ENCODE results near the gene NARS2.
"Not testable (repeated sequence)": the region's sequence is repeated elsewhere in the genome, so short reads cannot be mapped to it uniquely, and the experiment has no call there.

The NARS2 gene

DNA sequence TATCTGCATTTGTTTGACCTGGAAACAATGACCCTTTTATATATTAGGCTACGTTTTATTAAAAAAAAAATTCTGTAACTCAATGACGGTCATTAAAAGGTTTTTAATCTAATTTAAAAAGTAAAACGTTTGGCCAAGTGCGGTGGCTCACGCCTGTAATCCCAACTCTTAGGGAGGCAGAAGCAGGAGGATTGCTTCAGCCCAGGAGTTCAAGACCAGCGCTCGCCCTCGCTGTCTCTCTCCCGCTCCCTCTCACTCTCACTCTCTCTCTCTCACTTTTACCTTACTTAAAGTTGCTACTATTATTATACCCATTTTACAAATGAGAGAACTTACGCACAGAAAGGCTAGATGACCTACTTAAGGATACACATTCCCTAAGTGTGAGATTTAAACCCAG is 814 bp upstream of the NARS2 start:
- no peak for DNase-seq (ENCODE audit: low spot score)

DNA sequence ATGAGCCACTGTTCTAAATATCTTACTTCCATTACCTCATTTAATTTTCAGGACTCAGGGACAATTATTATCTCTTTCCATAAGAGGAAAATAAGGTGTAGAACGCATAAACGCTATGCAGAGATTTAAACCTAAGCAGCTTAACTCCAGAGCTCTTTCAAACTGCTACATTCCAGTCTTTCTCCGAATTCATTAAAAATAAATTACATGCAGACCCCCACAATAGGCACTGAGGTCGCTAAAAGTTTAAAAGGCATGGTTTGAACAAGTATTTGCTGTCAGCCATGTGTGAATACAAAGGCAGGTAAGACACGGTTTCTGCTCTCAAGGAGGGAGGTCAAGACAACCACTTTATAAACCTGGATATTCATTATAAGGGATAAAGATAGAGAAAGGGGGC is 983 bp downstream of the NARS2 start:
- peak; percentile 31 for DNase-seq (ENCODE audit: low spot score)

DNA sequence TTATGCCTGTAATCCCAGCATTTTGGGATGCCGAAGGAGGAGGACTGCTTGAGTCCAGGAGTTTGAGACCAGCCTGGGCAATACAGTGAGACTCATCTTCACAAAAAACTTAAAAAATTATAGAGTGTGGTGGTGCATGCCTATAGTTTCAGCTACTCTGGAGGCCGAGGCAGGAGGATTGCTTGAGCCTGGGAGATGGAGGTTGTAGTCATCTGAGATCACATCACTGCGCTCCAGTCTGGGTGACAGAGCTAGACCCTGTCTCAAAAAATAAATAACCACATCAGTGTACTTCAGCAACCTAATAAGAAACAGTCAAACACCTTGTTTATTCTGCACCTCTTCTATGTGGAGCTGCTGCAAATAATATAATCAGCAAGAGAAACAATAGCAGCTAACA is 1.4 kb downstream of the NARS2 start:
- no peak for DNase-seq (ENCODE audit: low spot score)

DNA sequence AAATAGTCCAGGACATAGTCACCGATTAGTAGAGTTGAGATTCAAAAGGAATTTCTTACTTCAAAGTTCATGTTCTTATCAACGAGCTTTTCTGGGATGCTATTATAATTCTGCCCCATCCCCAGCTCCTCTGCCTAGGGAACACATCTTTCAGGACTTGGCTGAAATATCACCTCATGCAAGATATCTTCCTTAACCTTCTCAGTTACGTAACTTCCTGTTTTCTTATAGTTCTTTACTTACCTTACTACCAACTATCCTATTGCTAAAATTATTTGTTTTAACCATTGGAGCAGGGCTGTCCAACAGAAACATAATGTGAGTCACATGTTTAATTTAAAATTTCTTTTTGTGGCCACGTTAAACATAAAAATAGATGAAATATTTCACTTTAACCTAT is 2.3 kb downstream of the NARS2 start:
- no peak for DNase-seq (ENCODE audit: low spot score)

DNA sequence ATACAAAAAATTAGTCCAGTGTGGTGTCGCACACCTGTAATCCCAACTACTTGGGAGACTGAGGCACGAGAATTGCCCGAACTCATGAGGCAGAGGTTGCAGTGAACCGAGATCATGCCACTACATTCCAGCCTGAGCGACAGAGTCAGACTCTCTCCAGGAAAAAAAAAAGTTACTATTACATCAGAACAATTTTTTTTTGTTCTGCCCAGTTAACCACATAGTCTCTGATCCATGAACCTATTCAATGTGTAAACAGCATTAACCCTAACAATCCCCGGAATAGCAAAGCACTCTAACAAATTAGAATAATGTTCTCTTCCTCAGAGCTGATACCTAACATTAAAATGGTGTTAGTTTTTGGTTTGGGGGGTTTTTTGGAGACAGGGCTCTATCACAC is 4.6 kb downstream of the NARS2 start:
- no peak for DNase-seq (ENCODE audit: low spot score)

DNA sequence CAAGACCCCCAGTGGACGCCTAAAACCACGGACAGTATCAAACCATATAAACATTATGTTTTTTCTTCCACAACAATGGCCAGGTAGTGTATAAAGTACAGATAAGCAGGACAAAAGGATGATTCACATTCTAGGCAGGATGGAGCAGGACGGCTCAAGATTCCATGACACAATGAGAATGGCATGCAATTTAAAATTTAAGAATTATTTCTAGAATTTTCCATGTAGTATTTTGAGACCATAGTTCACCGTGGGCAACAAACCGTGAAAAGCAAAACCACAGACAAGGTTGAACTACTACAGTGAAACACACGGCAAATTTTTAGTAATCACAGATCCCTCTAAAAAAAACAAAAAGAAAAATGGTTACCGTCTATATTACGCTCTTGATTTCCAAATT is 7.5 kb downstream of the NARS2 start:
- no peak for DNase-seq (ENCODE audit: low spot score)

DNA sequence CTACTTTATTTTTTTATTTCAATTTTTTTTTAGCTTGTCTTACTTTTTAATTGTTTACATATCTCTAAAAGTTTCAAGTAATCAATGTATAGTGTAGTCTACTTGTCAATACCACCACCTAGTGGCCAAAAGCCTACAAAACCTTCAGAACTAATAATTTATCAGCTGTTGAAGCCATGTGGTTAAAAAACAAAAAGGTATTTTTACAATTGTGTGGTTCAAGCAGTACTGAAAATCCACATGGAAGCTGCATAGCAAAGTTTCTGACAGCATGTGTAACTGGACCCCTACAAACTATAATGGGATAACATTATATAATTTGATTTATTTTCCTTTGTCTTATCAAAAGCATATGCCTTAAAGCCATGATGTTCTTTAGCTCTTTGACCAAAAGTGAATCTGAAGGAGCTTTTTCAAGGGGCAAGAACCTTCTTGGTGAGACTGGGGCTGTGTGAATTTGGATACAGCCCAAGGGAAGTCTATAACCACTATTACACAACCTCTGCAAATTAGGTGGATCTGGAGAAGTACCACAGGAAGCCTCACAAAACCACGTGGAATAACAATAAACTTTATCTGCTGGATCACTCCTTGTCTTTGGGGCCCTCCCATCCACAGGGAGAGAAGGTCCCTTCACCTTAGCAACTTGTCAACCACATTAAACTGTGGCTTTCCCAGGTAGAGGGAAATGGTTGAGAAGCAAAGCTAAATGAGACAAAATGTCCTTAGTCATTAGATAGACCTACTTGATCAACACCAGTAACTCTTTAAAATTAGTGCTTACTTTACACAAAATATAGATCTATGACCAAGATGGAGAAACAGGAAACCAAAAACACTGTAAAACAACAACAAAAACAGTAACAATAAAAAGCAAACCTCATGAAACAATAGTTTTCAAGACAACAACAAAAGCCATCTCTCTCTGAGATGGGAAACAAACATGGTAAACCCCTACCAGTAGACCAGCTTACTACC is 9.9 kb downstream of the NARS2 start:
- DNase-seq (ENCODE audit: low spot score): peak; percentile 80

DNA sequence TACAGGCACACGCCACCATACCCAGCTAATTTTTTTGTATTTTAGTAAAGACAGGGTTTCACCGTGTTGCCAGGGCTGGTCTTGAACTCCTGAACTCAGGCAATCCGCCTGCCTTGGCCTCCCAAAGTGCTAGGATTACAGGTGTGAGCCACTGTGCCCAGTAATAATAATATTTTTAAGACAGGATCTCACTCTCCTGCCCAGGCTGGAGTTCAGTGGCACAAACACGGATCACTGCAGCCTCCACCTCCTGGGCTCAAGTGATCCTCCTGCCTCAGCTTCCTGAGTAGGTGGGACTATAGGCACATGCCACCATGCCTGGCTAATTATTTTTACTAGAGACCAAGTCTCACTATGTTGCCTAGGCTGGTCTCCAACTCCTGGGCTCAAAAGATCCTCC is 10.6 kb downstream of the NARS2 start:
- not testable (repeated sequence) for DNase-seq (ENCODE audit: low spot score)

DNA sequence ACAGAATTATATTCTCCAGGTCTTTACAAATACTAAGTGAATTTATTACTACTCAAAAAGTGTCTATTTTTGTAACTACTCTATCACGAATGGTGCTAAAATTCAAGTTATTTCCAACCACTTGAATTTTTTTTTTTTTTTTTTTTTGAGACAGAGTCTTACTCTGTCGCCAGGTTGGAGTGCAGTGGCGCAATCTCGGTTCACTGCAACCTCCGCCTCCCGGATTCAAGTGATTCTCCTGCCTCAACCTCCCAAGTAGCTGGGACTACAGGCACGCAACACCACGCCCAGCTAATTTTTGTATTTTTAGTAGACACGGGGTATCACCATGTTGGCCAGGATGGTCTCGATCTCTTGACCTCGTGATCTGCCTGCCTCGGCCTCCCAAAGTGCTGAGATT is 11.6 kb downstream of the NARS2 start:
- DNase-seq (ENCODE audit: low spot score): not testable (repeated sequence)

DNA sequence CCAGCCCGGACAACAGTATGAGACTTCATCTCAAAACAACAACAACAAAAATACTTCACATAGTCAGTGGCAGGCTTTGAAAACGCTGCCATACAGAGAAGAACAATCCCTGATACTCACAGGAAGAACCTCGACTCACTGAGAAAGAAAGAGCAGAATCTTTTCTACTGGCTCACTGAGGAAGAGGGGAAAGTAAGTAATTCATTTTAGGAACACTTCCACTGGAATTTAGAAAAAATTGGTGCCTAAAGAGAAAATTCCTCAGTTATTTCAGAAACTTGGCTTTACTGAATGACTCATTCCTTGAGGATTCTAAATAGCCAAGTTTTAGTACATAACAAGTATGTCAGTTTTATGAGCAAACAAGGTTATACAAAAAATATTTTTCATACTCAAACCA is 12.3 kb downstream of the NARS2 start:
- DNase-seq (ENCODE audit: low spot score): no peak

DNA sequence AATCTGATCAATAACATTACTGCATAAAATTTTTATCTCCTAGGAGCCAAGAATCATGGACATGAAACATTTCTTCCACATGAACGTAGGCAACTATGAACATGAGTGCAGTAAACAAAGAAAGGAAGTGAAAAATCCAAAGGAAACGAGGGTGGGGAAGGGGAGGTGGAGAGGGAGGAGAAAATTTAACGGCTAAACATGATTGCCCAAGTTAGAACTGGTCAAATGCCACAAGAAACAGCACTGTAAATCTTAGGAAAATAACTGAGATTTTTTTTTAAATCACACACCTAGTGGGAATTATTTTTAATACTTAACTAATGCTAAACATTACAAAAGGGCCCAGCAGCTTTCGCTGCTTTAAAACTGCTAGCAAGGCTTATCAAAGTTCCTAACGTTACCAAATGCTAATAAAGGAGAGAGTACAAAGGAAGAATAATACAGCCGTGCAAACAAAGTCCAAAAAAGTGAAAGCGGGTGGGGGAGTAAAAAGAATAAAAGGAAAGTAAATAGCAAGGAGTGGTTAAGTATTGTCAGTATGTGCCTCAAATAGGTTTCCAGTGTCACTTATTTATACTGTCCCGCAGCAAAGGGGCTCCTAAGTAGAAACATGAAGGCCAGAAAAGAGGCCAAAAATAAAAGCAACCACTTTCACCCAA is 13.7 kb downstream of the NARS2 start:
- no peak for DNase-seq (ENCODE audit: low spot score)

DNA sequence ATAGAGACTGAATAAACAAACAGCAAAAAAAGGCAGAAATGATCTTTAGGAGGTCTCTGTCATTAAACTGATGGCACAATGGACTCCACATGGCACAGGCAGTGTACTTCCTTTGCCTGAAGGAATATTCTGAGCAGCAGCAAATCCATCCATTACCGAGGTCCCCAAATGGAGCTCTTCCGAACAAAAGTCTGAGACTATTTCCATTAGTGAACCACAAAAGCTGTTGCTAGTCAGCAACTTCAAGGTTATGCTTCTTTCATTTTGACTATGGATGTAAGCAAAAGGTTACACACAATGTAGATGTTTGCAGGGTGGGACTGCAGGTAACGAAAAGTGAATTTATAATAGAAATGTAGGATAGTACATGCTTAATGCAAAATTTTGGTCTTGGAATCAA is 14.5 kb downstream of the NARS2 start:
- DNase-seq (ENCODE audit: low spot score): no peak

DNA sequence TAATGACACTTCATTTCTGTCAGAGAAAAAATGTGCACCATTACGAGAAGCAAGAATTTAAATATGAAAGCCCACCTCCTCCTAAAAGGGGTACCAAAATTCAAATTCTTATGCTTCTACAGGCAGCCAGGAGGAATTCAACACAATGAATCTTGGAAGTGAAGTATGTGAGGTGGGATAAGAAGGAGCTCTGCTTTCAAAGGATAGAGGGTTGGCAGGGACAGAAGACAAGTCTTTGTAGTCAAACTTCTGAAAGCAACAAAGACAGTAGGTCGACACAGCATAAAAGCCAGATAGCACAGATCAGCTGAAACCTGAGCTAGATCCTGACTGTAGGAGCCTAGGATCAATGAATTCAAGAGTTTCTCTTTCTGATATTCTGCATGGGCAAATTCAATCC is 17.4 kb downstream of the NARS2 start:
- DNase-seq (ENCODE audit: low spot score): no peak

DNA sequence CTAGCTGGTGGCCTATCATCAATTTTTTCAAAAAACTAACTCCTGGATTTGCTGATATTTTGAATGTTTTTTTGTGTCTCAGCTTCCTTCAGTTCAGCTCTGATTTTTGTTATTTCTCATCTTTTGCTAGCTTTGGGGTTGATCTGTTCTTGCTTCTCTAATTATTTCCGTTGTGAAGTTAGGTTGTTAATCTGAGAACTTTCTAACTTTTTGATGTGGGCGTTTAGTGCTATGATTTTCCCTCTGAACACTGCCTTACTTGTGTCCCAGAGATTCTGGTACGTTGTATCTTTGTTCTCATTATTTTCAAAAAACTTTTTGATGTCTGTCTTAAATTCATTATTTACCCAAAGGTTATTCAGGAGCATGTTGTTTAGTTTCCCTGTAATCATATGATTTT is 19.1 kb downstream of the NARS2 start:
- no peak for DNase-seq (ENCODE audit: low spot score)

DNA sequence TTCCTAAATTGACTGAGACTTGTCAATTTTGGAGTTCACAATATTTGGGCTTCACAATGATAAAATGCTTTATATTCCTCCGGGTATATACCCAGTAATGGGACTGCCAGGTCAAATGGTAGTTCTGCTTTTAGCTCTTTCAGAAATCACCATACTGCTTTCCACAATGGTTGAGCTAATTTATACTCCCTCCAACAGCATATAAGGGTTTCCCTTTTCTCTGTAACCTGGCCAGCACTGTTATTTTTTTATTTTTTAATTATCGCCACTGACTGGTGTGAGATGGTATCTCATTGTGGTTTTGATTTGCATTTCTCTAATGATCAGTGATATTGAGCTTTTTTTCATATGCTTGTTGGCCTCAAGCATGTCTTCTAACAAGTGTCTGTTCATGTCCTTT is 21.8 kb downstream of the NARS2 start:
- DNase-seq (ENCODE audit: low spot score): no peak

DNA sequence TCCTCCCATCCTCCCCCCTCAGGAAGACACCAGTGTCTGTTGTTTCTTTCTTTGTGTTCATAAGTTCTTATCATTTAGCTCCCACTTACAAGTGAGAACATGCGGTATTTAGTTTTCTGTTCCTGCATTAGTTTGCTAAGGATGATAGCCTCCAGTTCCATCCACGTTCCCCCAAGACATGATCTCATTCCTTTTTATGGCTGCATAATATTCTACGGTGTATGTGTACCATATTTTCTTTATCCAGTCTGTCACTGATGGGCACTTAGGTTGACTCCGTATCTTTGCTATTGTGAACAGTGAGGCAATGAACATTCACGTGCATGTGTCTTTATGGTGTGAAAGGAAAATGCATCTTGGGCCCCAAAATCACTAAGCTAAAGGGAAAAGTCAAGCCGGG is 22.5 kb downstream of the NARS2 start:
- not testable (repeated sequence) for DNase-seq (ENCODE audit: low spot score)

DNA sequence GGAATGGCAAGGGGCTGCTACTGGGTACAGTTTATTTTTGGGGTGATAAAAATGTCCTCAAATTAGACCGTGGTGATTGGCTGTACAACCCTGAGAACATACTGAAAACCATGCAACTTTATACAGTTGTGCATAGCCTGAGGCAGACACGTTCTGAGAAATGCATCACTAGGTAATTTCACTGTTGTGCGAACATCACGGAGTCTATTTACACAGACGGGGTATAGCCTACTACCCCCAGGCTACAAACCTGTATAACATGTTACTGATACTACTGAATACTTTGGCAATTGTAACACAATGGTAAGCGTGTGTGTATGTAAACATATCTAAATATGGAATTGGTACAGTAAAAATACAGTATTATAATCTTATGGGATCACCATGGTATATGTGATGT is 23.6 kb downstream of the NARS2 start:
- DNase-seq (ENCODE audit: low spot score): no peak

DNA sequence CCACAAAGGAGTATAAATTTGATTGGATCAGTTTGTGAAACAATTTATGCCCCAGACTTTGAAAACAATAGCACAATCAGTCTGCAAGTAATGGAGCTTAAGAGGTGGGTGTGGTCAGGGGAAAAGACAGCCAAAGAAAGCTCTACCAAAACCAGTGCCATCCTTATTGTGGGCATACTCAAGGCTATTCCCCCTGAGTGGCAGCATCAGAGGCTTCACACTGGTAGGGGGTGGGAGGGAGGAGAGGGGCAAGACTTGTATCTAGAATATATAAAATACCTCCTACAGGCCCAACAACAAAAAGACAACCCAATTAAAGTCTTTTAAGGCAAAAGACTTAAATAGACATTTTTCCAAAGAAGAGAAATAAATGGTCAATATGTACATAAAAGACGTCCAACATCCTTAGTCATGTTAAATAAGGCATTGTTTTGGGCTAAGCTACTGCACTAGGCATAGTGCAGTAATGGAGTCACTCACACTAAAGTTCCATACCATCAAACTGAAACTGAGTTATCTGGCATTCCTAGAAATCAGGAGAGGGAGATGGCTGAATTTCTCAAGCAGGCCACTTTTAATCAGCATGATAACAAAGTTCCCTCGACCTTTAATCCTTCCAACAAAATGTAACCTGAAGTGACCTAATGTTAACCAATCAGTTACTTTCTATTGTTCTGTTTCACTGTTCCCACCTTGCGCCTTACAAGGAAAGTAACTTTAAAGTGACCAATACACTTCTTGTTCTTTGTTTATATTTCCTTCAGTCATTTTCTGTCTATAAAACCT is 24.8 kb downstream of the NARS2 start:
- DNase-seq (ENCODE audit: low spot score): no peak

DNA sequence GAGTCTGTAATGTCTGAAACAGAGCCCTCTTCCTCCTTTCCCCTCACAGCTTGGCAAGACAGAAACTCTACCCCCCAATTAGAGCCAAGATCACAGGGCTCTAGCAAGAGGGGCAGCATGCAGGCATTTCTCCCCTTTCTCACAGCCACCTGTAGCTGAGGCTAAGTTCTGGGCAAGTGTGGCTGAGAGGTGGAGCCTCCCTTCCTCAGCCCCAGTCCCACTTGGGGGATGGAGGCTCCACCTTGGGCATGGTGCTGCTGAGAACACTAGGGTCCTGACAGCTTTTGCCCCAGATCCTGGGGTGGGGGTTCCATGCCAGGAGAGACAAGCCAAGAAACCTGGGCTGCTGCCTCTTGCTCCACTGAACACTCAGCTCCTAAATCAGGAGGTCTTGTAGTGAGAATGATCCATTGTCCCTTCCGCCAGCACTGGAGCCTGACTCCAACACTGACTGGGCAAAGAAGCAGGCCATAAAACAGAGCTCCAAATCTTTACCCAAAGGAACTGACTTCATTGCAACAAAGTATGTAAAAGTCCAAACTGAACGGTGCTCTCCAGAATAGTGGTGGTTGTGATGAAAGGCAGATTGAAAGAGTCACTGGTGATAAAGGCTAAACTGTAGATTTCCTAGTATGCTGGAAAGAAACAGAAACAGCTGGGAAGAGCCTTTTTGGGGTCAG is 25.6 kb downstream of the NARS2 start:
- no peak for DNase-seq (ENCODE audit: low spot score)

DNA sequence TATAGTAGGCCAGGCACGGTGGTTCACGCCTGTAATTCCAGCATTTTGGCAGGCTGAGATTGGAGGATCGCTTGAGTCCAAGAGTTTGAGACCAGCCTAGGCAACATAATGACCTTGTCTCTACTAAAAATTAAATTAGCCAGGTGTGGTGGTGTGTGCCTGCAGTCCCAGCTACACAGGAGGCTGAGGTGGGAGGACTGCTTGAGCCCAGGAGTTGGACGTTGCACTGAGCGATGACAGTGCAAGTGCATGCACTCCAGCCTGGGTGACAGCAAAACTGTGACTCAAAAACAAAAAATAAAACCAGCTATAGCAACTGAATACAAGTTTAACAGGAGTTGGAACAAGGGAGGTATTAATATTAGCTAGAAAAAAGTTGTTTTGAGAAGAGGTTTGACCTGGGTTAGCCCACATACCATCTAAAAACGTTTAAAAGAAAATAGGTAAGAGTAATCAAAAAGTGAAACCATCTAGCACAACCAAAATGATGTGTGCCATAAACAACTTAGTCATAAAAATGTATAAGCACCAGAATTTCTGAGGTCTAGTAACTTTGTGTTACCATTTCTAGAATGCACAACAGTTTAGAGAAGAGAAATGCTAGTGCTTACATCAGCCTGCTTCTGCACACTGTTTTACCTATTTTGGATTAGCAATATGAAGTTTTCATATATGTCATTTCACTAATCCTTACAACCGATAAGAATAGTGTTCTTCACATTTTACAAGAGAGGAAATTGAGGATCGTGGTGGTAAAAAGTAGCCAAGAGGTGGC is 26.5 kb downstream of the NARS2 start:
- DNase-seq (ENCODE audit: low spot score): no peak

DNA sequence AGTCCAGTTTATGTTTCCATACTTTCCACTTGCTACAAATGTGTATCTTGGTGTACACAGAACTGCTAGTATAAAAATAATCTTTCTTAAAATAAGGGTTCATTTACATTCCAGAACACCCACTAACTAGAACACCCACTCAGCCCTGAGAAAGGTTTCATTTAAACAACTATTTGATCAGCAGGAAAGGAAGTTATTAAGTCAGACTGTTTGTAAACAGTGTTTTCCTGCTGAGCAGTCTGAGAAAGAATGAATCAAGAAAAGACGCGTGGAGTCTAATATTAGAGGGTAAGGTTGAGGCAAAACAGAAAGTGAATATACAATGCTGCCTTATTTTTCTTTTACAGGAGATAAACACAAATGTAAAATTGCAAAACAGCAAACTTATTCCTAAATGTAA is 32.7 kb downstream of the NARS2 start:
- DNase-seq (ENCODE audit: low spot score): no peak
